HG02884 (cell line): ENCODE data around the gene C6orf52.
A peak's percentile ranks its signal among the peaks of the same experiment; 100 is the strongest.
"Not testable (repeated sequence)": the region's sequence is repeated elsewhere in the genome, so short reads cannot be mapped to it uniquely, and the experiment has no call there.

ENCODE experiments used
- ATAC-seq: cut with Tn5 transposase; IDR thresholded peaks from one replicate; pipeline ENCODE4 v1.9.1; 2021; ENCODE audit warnings: mild to moderate bottlenecking, moderate library complexity; ENCODE audit not compliant: unreplicated experiment

Gene C6orf52

GRCh38 chr6:10694302-10695085, at the start of gene C6orf52, which contains the start of gene PAK1IP1:
TSS of gene C6orf52 (minus strand) at chr6:10694616. CDS start at chr6:10687550, 7,066 bp downstream.
TSS of gene PAK1IP1 (plus strand) at chr6:10694972. CDS start at chr6:10694986, 14 bp downstream.
- peak; percentile 97 for ATAC-seq

- no peak for ATAC-seq
Measured at GRCh38 chr6:10743515-10743914, 49.1 kb upstream of the C6orf52 start.

- ATAC-seq: no peak
Measured at GRCh38 chr6:10742251-10742650, 47.8 kb upstream of the C6orf52 start.

GRCh38 chr6:10741643-10742042, 47.2 kb upstream of the C6orf52 start:
- not testable (repeated sequence) for ATAC-seq

- no peak for ATAC-seq
Measured at GRCh38 chr6:10740061-10740460, 45.6 kb upstream of the C6orf52 start.

GRCh38 chr6:10736731-10737130, 42.3 kb upstream of the C6orf52 start:
- no peak for ATAC-seq

DNA sequence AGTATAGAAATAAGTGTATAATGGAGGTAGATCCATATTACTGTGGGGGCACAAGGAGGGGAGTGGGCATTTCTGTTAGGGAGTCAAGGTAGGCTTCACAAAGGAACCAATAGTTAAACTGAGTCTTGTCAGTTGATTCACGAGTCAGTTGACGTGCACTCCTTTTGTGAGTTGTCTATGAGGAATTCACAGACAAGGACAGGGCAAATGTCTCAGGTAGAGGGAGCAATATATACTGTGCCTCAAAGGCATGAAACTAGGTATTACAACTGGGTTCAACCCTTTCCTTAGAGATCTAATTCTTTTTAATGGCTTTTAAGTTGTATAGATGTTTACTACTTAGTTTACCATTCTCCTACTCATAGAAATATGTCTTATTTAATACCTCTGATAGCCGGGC, 39.4 kb upstream of the C6orf52 start:
- ATAC-seq: no peak

- no peak for ATAC-seq
Measured at GRCh38 chr6:10733151-10733715, 38.8 kb upstream of the C6orf52 start.

DNA sequence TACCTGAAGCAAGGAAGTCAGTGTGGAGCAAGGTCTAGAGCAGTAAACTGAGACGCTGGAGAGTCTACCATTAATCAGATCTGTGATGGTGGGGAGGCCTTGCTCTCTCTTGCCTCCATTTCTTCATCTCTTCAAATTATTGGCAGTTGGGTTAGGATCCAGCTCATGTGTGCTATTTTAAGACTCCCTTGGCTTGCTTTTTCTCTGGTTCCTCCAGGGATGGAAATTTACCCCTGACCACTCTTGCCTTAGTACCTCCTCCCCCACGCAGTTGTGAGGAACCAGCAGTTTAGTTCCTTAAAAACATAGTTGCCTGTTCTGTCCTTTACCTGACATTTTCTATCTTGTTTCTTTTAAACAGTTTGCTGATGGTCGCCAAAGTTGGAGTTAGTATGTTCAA, 35.8 kb upstream of the C6orf52 start:
- no peak for ATAC-seq

GRCh38 chr6:10725716-10726115, 31.3 kb upstream of the C6orf52 start:
- no peak for ATAC-seq

DNA sequence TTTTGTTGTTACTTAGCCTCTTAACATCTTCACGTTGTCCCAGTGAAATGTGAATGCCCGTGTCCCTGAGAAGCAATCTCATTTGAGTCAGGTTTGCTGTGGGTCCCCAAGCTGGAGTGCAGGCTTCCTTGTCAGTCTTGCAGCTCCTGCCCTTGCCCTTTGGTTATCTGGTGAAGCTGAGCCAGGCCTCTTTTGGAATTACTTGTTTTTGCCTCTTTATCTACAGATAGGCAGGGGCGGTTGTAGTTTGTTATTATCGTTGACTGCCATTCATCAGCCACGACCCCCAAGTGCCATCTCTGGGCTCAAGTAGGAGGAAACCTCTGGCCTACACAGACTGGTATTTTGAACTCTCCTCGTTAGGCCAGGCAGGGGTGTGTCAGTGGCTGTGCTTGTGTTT, 30.6 kb upstream of the C6orf52 start:
- no peak for ATAC-seq

DNA sequence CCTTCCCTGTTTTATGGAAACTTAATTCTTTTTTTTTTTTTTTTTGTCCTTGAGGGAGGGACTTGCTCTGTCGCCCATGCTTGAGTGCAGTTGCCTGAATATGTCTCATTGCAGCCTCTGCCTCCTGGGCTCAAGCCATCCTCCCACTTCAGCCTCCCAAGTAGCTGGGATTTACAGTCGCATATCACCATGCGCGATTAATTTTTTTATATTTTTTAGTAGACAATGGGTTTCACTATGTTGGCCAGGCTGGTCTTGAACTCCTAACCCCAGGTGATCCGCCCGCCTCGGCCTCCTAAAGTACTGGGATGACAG, 29.1 kb upstream of the C6orf52 start:
- ATAC-seq: no peak

- peak; percentile 94 for ATAC-seq
Measured at GRCh38 chr6:10722820-10723566, 28.6 kb upstream of the C6orf52 start, which contains the start of gene TMEM14C. TSS of gene TMEM14C (plus strand) at chr6:10723070. CDS start at chr6:10724614, 1,544 bp downstream.

DNA sequence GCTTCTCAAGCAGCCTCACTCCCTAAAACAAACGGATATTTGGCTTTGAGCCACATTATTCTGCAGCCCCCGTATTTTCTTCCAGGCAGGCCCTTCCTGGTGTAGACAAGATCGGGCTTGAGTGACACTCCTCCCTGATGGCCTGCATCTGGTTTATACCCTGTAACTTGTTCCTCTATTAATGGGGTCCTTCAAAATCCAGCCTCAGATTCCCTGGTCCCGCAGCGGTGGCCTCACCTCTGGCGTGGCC, 28.1 kb upstream of the C6orf52 start:
- ATAC-seq: no peak

DNA sequence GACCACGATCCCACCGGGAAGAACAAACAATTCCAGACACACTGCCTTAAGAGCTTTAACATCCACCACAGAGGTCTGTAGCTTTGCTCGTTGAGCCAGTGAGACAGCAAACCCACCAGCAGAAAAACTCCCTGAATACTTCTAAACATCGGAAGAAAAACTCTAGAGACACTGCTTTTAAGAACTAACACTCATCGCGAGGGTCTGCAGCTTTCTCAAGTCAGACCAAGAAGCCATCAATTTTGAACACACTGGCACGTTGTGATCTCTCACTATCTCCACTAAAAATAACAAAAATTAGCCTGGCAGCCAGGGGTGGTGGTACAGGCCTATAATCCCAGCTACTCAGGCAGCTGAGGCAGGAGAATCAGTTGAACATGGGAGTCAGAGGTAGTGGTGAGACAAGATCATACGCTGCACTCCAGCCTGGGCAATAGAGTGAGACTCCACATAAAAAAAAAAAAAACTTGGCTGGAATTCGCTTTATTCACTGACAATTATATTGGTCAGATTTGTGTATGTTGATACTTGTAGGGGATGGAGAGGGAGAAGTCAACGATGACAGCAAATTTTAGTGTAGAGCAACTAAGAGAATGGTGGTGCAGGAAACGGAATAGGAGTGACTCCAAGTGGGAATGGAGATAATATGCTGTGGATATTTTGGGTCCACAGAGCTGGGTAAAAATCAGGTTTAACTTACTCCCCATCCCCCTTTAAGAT, 27.6 kb upstream of the C6orf52 start:
- ATAC-seq: no peak

DNA sequence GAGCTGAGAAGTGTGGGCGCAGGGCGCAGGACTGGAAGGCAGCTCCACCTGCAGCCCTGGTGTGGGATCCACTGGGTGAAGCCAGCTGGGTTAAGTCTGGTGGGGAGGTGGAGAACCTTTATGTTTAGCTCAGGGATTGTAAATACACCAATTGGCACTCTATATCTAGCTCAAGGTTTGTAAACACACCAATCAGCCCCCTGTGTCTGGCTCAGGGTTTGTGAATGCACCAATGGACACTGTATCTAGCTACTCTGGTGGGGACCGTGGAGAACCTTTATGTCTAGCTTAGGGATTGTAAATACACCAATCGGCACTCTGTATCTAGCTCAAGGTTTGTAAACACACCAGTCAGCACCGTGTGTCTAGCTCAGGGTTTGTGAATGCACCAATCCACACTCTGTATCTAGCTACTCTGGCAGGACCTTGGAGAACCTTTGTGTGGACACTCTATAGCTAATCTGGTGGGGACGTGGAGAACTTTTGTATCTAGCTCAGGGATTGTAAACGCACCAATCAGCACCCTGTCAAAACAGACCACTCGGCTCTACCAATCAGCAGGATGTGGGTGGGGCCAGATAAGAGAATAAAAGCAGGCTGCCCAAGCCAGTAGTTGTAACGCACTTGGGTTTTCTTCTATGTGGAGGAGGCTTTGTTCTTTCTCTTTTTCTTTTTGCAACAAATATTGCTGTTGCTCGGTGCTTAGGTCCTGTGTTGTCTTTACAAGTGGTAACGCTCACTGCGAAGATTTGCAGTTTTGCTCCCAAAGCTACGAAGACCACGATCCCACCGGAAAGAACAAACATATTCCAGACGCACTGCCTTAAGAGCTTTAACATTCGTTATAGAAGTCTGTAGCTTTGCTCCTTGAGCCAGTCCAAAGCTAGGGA, 26.8 kb upstream of the C6orf52 start:
- ATAC-seq: not testable (repeated sequence)

DNA sequence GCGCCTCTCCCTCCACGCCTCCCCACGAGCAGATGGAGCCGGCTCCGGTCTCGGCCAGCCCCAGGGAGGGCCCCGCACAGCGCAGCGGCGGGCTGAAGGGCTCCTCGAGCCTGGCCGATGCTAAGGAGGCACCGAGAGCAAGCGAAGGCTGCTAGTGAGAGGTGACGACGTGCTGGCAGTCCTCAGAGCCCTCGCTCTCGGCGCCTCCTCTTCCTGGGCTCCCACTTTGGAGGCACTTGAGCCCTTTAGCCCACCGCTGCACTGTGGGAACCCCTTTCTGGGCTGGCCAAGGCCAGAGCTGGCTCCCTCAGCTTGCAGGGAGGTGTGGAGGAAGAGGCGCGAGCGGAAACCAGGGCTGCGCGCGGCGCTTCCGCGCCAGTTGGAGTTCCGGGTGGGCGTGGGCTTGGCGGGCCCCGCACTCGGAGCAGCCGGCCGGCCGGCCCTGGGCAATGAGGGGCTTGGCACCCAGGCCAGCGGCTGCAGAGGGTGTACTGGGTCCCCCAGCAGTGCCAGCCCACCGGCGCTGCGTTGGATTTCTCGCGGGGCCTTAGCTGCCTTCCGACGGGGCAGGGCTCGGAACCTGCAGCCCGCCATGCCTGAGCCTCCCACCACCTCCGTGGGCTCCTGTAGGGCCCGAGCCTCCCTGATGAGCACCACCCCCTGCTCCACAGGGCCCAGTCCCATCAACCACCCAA, 26.0 kb upstream of the C6orf52 start:
- no peak for ATAC-seq

DNA sequence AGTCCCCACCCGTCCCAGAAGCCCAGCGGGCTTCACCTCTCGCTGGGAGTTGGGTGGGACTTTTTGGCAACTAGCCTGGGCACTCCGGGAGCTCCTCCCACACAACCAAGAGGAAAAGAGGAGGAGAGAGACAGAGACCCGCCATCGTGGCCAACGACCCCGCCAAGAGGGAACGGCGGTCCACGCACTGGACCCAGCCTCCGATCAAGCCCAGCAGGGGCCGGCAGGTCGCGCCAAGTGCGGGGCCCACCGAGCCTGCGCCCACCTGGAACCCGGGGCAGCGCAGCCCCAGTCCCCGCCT, 25.5 kb upstream of the C6orf52 start:
- ATAC-seq: no peak

DNA sequence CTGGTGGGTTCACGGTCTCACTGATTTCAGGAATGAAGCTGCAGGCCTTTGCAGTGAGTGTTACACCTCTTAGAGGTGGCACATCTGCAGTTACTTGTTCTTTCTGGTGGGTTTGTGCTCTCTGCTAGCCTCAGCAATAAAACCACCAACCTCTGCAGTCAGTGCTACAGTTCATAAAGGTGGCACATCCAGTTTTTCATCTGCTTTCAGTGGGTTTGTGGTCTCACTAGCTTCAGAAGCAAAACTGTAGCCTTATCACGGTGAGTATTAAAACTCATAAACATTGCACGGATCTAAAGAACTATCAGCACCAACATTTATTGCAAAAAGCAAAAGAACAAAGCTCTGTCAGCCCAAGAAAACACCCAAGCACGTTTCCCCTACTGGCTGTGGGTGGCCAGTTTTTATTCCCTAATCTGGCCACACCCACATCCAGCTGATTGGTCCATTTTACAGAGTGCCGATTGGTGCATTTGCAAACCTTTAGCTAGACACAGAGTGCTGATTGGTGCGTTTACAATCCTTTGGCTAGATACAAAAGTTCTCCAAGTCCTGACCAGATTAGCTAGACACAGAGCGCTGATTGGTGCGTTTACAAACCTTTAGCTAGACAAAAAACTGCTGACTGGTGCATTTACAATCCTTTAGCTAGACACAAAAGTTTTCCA, 25.0 kb upstream of the C6orf52 start:
- no peak for ATAC-seq

DNA sequence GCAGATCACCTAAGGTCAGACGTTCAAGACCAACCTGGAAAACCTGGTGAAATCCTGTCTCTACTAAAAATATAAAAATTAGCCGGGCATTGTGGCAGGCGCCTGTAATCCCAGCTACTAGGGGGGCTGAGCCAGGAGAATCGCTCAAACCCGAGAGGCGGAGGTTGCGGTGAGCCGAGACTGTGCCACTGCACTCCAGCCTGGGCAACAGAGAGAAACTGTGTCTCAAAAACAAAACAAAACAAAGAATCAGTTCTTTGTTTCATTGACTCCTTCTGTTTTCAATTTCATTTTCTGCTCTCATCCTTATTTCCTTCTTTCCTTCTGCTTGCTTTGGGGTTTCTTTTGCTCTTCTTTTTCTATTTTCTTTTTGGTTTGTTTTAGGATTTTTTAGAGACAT, 19.5 kb upstream of the C6orf52 start:
- ATAC-seq: no peak
